Endodermal cell (in vitro differentiated cells): Measurements from ENCODE around the gene THSD1. TPM values are rescaled to one million over a fixed set of nuclear protein-coding genes. Genes with fewer than 3 reads are reported as not detected.
A peak's percentile ranks its signal among the peaks of the same experiment; 100 is the strongest.
"Not testable (repeated sequence)": the region's sequence is repeated elsewhere in the genome, so short reads cannot be mapped to it uniquely, and the experiment has no call there.

Source experiments
- DNase-seq: peaks from one replicate; pipeline ENCODE4 v3.0.0-alpha.2; 2017
- H3K27ac ChIP-seq: 2 replicates; pipeline ENCODE4 v1.5.1; 2013; ENCODE audit warnings: mild to moderate bottlenecking, low read depth, low read length, moderate library complexity
- H3K27me3 ChIP-seq: 2 replicates; pipeline ENCODE4 v1.6.1; 2013; ENCODE audit warnings: mild to moderate bottlenecking, low read length, moderate library complexity; ENCODE audit not compliant: insufficient read depth, control insufficient read depth, poor library complexity, severe bottlenecking
- H3K36me3 ChIP-seq: 2 replicates; pipeline ENCODE4 v1.7.0; 2013; ENCODE audit warnings: mild to moderate bottlenecking, low read length, moderate library complexity; ENCODE audit not compliant: control insufficient read depth, insufficient read depth
- H3K4me1 ChIP-seq: one replicate; pipeline ENCODE4 v1.7.0; 2013; ENCODE audit warnings: low read length; ENCODE audit not compliant: control insufficient read depth, insufficient read depth
- H3K4me3 ChIP-seq: 2 replicates; pipeline ENCODE4 v1.5.1; 2013; ENCODE audit warnings: mild to moderate bottlenecking, low read length, moderate library complexity
- H3K9ac ChIP-seq: 2 replicates; pipeline ENCODE4 v1.6.1; 2013; ENCODE audit warnings: mild to moderate bottlenecking, low read length, moderate library complexity; ENCODE audit not compliant: poor library complexity, severe bottlenecking; ENCODE audit errors: extremely low read depth
- H3K9me3 ChIP-seq: 2 replicates; pipeline ENCODE4 v1.6.1; 2013; ENCODE audit warnings: mild to moderate bottlenecking, low read length, moderate library complexity; ENCODE audit not compliant: control insufficient read depth
- H3K27ac Mint-ChIP-seq: 2 replicates; pipeline ENCODE4 v1.8.0; 2020; ENCODE audit warnings: mixed read lengths
- H3K27me3 Mint-ChIP-seq: 2 replicates; pipeline ENCODE4 v1.8.0; 2021; ENCODE audit warnings: mild to moderate bottlenecking, mixed read lengths; ENCODE audit not compliant: insufficient read depth
- H3K36me3 Mint-ChIP-seq: 2 replicates; pipeline ENCODE4 v1.8.0; 2020; ENCODE audit warnings: low read depth, mixed read lengths
- H3K4me1 Mint-ChIP-seq: 2 replicates; pipeline ENCODE4 v1.8.0; 2020; ENCODE audit warnings: mixed read lengths
- H3K4me3 Mint-ChIP-seq: 2 replicates; pipeline ENCODE4 v1.8.0; 2020; ENCODE audit warnings: mild to moderate bottlenecking, moderate library complexity, mixed read lengths
- H3K9me3 Mint-ChIP-seq: 2 replicates; pipeline ENCODE4 v1.8.0; 2020; ENCODE audit warnings: mild to moderate bottlenecking, mixed read lengths
- WGBS, 2 experiments: methylation state at CpG; one replicate each; pipeline versions ENCODE4 v1.1.5 to v1.1.7; 2013; ENCODE audit warnings: missing lambda C conversion rate in 2 of 2, mixed read lengths in 1 of 2; ENCODE audit not compliant: insufficient coverage in 1 of 2, insufficient read length in 1 of 2; 5-methylcytosine and 5-hydroxymethylcytosine counted together
- total RNA-seq, 2 donors: library from RNA; stranded (reverse); fragmentation: NEBNext Ultra II Directional in 1 of 2; extraction: Animal tissue kit (Norgen Biotek cat#: 25700) in 1 of 2; gene quantifications; 2 replicates in 1 of 2; 3 replicates in 1 of 2; pipeline ENCODE4 v1.2.1, GENCODE V29; 2021
- TF ChIP-seq, protein P1 (sequence below): fragments of 200-600 bp; sonication (generic); conservative IDR thresholded peaks from 2 replicates; pipeline ENCODE4 v1.5.0; 2021; ENCODE audit warnings: antibody characterized with exemption, mild to moderate bottlenecking

Gene THSD1
- total RNA-seq, 2 donors from 2014 or later: 0.48 to 0.73 TPM

- no peaks in the 10 kb centered on the region for H3K9me3 Mint-ChIP-seq
- DNase-seq: no peak
- TF ChIP-seq, protein P1, sequence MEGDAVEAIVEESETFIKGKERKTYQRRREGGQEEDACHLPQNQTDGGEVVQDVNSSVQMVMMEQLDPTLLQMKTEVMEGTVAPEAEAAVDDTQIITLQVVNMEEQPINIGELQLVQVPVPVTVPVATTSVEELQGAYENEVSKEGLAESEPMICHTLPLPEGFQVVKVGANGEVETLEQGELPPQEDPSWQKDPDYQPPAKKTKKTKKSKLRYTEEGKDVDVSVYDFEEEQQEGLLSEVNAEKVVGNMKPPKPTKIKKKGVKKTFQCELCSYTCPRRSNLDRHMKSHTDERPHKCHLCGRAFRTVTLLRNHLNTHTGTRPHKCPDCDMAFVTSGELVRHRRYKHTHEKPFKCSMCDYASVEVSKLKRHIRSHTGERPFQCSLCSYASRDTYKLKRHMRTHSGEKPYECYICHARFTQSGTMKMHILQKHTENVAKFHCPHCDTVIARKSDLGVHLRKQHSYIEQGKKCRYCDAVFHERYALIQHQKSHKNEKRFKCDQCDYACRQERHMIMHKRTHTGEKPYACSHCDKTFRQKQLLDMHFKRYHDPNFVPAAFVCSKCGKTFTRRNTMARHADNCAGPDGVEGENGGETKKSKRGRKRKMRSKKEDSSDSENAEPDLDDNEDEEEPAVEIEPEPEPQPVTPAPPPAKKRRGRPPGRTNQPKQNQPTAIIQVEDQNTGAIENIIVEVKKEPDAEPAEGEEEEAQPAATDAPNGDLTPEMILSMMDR: no peak
- Histone ChIP-seq H3K27ac (no peak overlapping the region), H3K9me3 (no peaks in the 10 kb centered on the region), H3K36me3 (no peaks in the 10 kb centered on the region), H3K4me3 (no peak overlapping the region), H3K27me3 (no peaks in the 10 kb centered on the region), H3K9ac (no peak overlapping the region), H3K4me1 (no peaks in the 10 kb centered on the region)
- H3K36me3 Mint-ChIP-seq: no peaks in the 10 kb centered on the region
- 55 to 86% methylated on average over 1 of the region's 1 CpG for WGBS, 2 experiments
- peaks cover 13% of the 10 kb centered on the region for H3K4me1 Mint-ChIP-seq
- peaks cover 3% of the 10 kb centered on the region for H3K27me3 Mint-ChIP-seq
- H3K4me3 Mint-ChIP-seq: no peak overlapping the region
- H3K27ac Mint-ChIP-seq: no peak overlapping the region
Measured at GRCh38 chr13:52374873-52375411, 31.0 kb downstream of the THSD1 start.

DNA sequence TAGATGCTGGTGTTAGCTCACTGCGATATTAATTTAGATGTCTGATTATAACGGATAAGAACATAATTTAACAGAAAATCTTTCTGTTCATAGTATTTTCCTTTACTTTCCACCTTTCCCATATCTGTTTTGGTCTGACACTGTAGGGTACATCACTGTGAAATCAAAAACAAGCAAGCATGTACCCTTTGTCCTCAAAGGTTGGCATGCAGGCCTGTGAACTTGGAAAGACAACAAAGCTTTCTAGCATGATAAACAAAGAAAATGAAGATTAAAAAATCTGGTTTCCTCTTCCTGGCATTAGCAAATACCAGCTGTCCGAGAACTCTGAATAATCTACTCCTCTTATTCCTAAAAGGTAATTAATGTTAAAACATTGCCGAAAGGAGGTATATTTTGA, 31.6 kb downstream of the THSD1 start:
- DNase-seq: no peak
- Histone ChIP-seq H3K27ac (no peak overlapping the region), H3K9me3 (no peaks in the 10 kb centered on the region), H3K4me1 (no peaks in the 10 kb centered on the region), H3K36me3 (no peaks in the 10 kb centered on the region), H3K27me3 (no peaks in the 10 kb centered on the region), H3K4me3 (no peak overlapping the region), H3K9ac (no peak overlapping the region)
- TF ChIP-seq, protein P1: no peak
- no peaks in the 10 kb centered on the region for H3K9me3 Mint-ChIP-seq
- no peaks in the 10 kb centered on the region for H3K36me3 Mint-ChIP-seq
- no peak overlapping the region for H3K27ac Mint-ChIP-seq
- H3K4me1 Mint-ChIP-seq: peaks cover 13% of the 10 kb centered on the region
- H3K4me3 Mint-ChIP-seq: no peak overlapping the region
- WGBS, 2 experiments: 97% methylated on average over 4 of the region's 4 CpGs; no CpG with 5 or more reads in 1 of the 2 experiments
- H3K27me3 Mint-ChIP-seq: peaks cover 3% of the 10 kb centered on the region

- no CpG with 5 or more reads among the region's 1 CpG for WGBS, 2 experiments
- H3K4me3 Mint-ChIP-seq, H3K4me3 ChIP-seq, DNase-seq, H3K9me3 Mint-ChIP-seq, H3K36me3 ChIP-seq, H3K9me3 ChIP-seq, H3K36me3 Mint-ChIP-seq, H3K9ac ChIP-seq, H3K27ac Mint-ChIP-seq, H3K27ac ChIP-seq, H3K27me3 ChIP-seq, H3K27me3 Mint-ChIP-seq, H3K4me1 ChIP-seq: not testable (repeated sequence)
- H3K4me1 Mint-ChIP-seq: peaks cover 13% of the 10 kb centered on the region
Measured at GRCh38 chr13:52373277-52373676, 32.7 kb downstream of the THSD1 start.

DNA sequence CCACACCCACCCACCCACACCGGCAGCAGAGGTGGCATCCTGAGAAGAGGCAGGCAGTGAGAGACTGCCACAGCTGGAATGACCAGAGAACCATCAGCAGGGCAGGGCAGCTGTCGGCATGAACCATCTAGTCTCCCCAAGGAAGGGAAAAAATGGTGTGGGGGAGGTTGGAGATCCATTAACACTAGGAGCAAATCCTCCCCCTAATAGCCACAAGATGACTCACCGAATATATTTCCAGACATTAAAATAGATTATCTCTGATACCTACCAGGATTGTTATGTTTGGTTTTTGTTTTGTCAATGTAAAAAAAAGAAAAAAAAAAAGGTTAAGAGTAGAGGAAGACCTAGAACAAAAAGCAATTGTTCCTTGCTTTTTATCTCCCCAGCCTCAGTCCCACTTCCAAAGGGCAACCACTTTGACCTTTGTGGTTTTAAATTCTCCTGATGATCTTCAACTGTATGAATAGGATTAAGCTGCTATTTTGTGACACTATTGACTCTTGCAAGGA, 34.2 kb downstream of the THSD1 start:
- H3K9me3 ChIP-seq: no peaks in the 10 kb centered on the region
- no peaks in the 10 kb centered on the region for H3K4me1 ChIP-seq
- no peaks in the 10 kb centered on the region for H3K36me3 ChIP-seq
- no peaks in the 10 kb centered on the region for H3K27me3 ChIP-seq
- WGBS, 2 experiments: 0 to 63% methylated on average over 1 to 2 of the region's 3 CpGs
- peaks cover 7% of the 10 kb centered on the region for H3K27me3 Mint-ChIP-seq
- H3K9ac ChIP-seq: no peak overlapping the region
- H3K4me1 Mint-ChIP-seq: peaks cover 13% of the 10 kb centered on the region
- H3K4me3 Mint-ChIP-seq: no peak overlapping the region
- H3K36me3 Mint-ChIP-seq: no peaks in the 10 kb centered on the region
- TF ChIP-seq, protein P1: no peak
- no peak overlapping the region for H3K27ac Mint-ChIP-seq
- H3K9me3 Mint-ChIP-seq: no peaks in the 10 kb centered on the region
- DNase-seq: peak; percentile 53
- H3K4me3 ChIP-seq: no peak overlapping the region
- no peak overlapping the region for H3K27ac ChIP-seq
